HEK293T (cell line): ENCODE results near the gene GOLGA7B.

Experiments
- CTCF ChIA-PET: fragments of 350-600 bp; formaldehyde crosslinking; extraction: SDS; loops from one replicate; lab custom pipeline; 2021; ENCODE audit warnings: antibody characterized with exemption, inconsistent platforms; lab: Yijun Ruan, JAX
- POLR2A ChIA-PET: fragments of 350-600 bp; formaldehyde crosslinking; extraction: SDS; loops from one replicate; lab custom pipeline; 2020; ENCODE audit warnings: antibody characterized with exemption, inconsistent platforms; lab: Yijun Ruan, JAX
- DNase-seq: peaks from one replicate; pipeline ENCODE4 v3.0.0; 2012; ENCODE audit warnings: mixed read lengths; ENCODE audit errors: extremely low spot score
- ARNT ChIP-seq: fragments of 450-650 bp; IDR thresholded peaks from 2 replicates; pipeline ENCODE4 v1.6.1; 2017; ENCODE audit warnings: mild to moderate bottlenecking
- BHLHE40 ChIP-seq: fragments of 450-650 bp; IDR thresholded peaks from 2 replicates; pipeline ENCODE4 v1.6.1; 2016; ENCODE audit warnings: mild to moderate bottlenecking, moderate library complexity, borderline replicate concordance
- CTBP1 ChIP-seq: fragments of 450-650 bp; IDR thresholded peaks from 2 replicates; pipeline ENCODE4 v1.6.1; 2016; ENCODE audit warnings: borderline replicate concordance
- ELF4 ChIP-seq: fragments of 450-650 bp; IDR thresholded peaks from 2 replicates; pipeline ENCODE4 v1.6.1; 2017; ENCODE audit warnings: antibody characterized with exemption
- FOXA1 ChIP-seq: fragments of 450-650 bp; IDR thresholded peaks from 2 replicates; pipeline ENCODE4 v1.6.1; 2016; ENCODE audit warnings: mild to moderate bottlenecking
- FOXK2 ChIP-seq: fragments of 450-650 bp; IDR thresholded peaks from 2 replicates; pipeline ENCODE4 v1.6.1; 2016; ENCODE audit warnings: mild to moderate bottlenecking
- FOXM1 ChIP-seq: fragments of 450-650 bp; IDR thresholded peaks from 2 replicates; pipeline ENCODE4 v1.6.1; 2017; ENCODE audit warnings: mild to moderate bottlenecking, borderline replicate concordance
- HDGF ChIP-seq: fragments of 450-650 bp; IDR thresholded peaks from 2 replicates; pipeline ENCODE4 v1.6.1; 2017; ENCODE audit warnings: antibody characterized with exemption, borderline replicate concordance
- L3MBTL2 ChIP-seq: fragments of 450-650 bp; conservative IDR thresholded peaks from 2 replicates; pipeline ENCODE4 v1.6.1; 2016; ENCODE audit warnings: mild to moderate bottlenecking
- LEF1 ChIP-seq: fragments of 450-650 bp; IDR thresholded peaks from 2 replicates; pipeline ENCODE4 v1.6.1; 2017; ENCODE audit warnings: mild to moderate bottlenecking, borderline replicate concordance
- NFRKB ChIP-seq: fragments of 450-650 bp; IDR thresholded peaks from 2 replicates; pipeline ENCODE4 v1.6.1; 2016; ENCODE audit warnings: mild to moderate bottlenecking, moderate library complexity
- PKNOX1 ChIP-seq: fragments of 450-650 bp; IDR thresholded peaks from 2 replicates; pipeline ENCODE4 v1.6.1; 2016
- SP1 ChIP-seq: fragments of 450-650 bp; IDR thresholded peaks from 2 replicates; pipeline ENCODE4 v1.6.1; 2017
- SUZ12 ChIP-seq: fragments of 450-650 bp; IDR thresholded peaks from 2 replicates; pipeline ENCODE4 v1.6.1; 2016; ENCODE audit warnings: mild to moderate bottlenecking
- TARDBP ChIP-seq: fragments of 450-650 bp; IDR thresholded peaks from 2 replicates; pipeline ENCODE4 v1.6.1; 2016
- ZNF384 ChIP-seq: fragments of 450-650 bp; IDR thresholded peaks from 2 replicates; pipeline ENCODE4 v1.6.1; 2016

The GOLGA7B gene

DNA sequence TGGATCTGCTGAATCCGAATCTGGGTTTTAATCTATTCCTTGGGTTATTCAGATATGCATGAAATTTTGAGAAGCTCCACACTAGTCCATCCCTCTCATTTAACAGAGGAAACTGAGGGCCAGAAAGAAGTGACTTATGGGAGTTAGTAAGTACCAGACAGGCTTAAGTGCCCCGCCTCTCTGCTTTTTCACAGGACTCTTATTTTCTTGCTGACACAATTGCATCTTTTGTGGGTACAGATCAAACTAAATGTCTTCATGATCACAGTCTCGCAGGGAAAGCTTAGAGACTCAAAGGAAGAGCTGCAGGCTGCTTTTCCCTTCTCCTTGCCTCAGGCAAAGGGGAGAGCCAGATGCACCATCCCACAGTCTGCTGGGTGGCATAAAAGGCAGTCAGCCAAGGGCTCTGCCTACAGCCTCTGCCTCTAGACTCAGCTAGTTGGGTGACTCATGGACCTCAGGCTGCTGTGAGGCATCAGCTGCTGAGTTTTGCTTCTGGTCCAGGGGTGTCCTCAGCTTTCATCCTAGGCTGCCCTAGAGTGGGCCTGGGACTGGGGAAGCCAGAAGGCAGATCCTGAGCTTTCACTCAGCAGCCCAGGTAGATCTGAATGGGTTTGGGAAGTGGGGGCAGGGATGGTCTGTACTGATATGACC lies 11.6 kb downstream of the GOLGA7B start:
- ChIA-PET POLR2A (interaction anchor here (1.0 to 1.3 kb wide), 2 partner anchors 8 to 27 kb away, joined by 3 read pairs; no protein-coding TSS in a partner anchor), CTCF (interaction anchor here (0.9 kb wide), 1 partner anchor 8 kb away, joined by 5 read pairs; no protein-coding TSS in a partner anchor)
- DNase-seq, result no peak
- no peak for TF ChIP-seq FOXK2
- TF ChIP-seq ELF4, result no peak
- no peak for TF ChIP-seq SUZ12
- no peak for TF ChIP-seq ZNF384
- TF ChIP-seq FOXA1, result no peak
- TF ChIP-seq ARNT, result no peak

DNA sequence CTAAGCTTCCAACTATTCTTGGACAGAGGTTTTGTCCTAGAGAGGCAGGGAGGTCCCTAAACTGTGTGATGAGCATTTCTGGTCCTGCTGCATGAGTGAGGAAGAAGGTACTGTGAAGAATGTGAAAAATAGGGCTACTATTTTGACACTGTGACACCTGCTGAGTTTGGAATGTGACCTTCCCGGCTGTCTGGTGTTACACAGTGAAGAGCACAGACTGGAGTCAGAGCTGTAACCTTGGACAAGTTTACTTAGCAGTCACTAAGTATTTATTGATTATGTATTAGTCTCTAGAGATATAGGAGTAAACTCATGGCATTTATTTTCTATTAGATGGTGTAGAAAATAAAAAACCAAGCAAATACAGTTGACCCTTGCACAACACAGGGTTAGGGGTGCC lies 12.3 kb downstream of the GOLGA7B start:
- peak; percentile 43 for DNase-seq
- CTCF ChIA-PET, result no interaction called here
- POLR2A ChIA-PET, result interaction anchor here (1.3 kb wide), 1 partner anchor 26 kb away, joined by 3 read pairs; no protein-coding TSS in a partner anchor
- TF ChIP-seq SP1 (no peak), ELF4 (no peak), BHLHE40 (no peak), FOXA1 (no peak), LEF1 (no peak), FOXK2 (no peak), HDGF (no peak), SUZ12 (no peak), FOXM1 (no peak), L3MBTL2 (no peak), PKNOX1 (no peak), ARNT (no peak), ZNF384 (no peak), TARDBP (no peak), CTBP1 (no peak), NFRKB (no peak)

DNA sequence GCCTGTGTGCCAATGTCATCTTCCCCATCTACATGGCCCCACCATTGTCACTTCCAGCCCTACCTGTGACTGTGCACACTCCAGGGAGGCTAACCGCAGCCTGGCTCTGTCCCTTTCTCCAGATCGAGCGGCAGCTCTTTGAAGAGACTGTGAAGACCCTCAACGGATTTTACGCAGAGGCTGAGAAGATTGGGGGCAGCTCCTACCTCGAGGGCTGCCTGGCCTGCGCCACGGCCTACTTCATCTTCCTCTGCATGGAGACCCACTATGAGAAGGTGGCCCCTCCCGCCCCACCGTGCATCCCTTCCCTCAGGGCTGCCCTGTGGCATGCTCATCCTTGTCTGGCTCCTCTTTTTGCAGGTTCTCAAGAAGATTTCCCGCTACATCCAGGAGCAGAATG lies 14.2 kb downstream of the GOLGA7B start:
- CTCF ChIA-PET, result interaction anchor here (0.6 kb wide), 1 partner anchor 97 kb away, joined by 3 read pairs; no protein-coding TSS in a partner anchor
- POLR2A ChIA-PET, result no interaction called here
- DNase-seq, result no peak
- TF ChIP-seq ELF4 (no peak), FOXK2 (no peak), BHLHE40 (no peak), TARDBP (no peak), HDGF (no peak), FOXM1 (no peak), SP1 (no peak), PKNOX1 (no peak), L3MBTL2 (no peak), CTBP1 (no peak), ZNF384 (no peak)

GRCh38 chr10:97865488-97865887 lies 15.8 kb downstream of the GOLGA7B start:
- TF ChIP-seq ELF4, result no peak
- no peak for TF ChIP-seq BHLHE40
- TF ChIP-seq LEF1, result no peak
- no peak for TF ChIP-seq SP1
- TF ChIP-seq L3MBTL2, result no peak
- TF ChIP-seq FOXA1, result no peak
- TF ChIP-seq ARNT, result no peak
- TF ChIP-seq CTBP1, result no peak
- no peak for TF ChIP-seq FOXM1
- TF ChIP-seq SUZ12, result no peak
- TF ChIP-seq PKNOX1, result no peak
- DNase-seq, result no peak
- ChIA-PET CTCF (interaction anchor here (0.6 kb wide), 1 partner anchor 127 kb away, joined by 3 read pairs; no protein-coding TSS in a partner anchor), POLR2A (no interaction called here)

DNA sequence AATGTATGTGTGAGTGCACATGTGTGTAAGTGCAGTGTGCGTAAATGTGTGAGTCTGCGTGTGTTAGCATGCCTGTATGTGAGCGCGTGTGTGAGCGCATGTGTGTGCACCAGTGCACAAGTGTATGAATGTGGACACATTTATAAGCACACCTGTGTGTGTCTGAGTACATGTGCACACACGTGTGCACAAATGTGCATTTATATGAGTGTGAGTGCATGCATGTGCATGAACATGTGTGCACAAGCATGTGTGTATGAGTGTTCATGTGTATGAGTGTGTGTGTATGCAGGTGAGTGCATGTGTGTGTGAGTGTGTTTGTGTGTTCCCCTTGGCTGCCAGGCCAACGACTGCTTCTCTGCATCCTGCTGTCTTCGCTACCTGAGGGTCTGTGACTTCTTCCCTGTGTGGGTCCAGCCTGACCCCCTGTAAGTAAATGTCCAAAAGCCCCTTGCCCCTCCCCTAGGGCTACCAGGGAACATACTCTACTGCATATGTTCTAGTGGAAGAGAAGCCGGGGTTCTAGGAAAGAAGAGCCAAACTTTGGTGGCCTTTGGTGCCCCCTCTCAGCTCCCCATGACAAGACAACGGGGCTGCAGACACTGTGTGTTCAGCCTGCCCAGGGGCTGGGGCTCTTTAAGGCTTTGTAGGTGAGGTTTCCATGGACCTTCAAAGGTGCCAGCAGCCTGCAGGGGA lies 17.0 kb downstream of the GOLGA7B start:
- no peak for DNase-seq
- ChIA-PET POLR2A (no interaction called here), CTCF (interaction anchor here (0.5 kb wide), 1 partner anchor 131 kb away, joined by 3 read pairs; no protein-coding TSS in a partner anchor)
- TF ChIP-seq ZNF384 (no peak), L3MBTL2 (no peak), PKNOX1 (no peak), CTBP1 (no peak), FOXA1 (no peak), TARDBP (no peak), FOXM1 (no peak), ELF4 (no peak), FOXK2 (no peak), SUZ12 (no peak), ARNT (no peak), LEF1 (no peak), BHLHE40 (no peak), HDGF (no peak), SP1 (no peak), NFRKB (no peak)
